H1 (cell line): Measurements from ENCODE around the gene CDK5RAP2. TPM values are rescaled to one million over a fixed set of nuclear protein-coding genes. Genes with fewer than 3 reads are reported as not detected.

Source experiments
- CTCF ChIA-PET: fragments of 300-600 bp; sonication (Branson Sonifier 250); formaldehyde crosslinking; loops from one replicate; lab custom pipeline; 2021; ENCODE audit not compliant: partially characterized antibody; lab: Charles Lee
- POLR2A ChIA-PET: fragments of 300-600 bp; sonication (Branson Sonifier 250); formaldehyde crosslinking; loops from one replicate; lab custom pipeline; 2021; ENCODE audit warnings: inconsistent platforms; ENCODE audit not compliant: partially characterized antibody; lab: Charles Lee
- DNase-seq, 2 experiments: peaks; one replicate each; pipeline versions ENCODE4 v3.0.0 to v3.0.0-alpha.2; 2010 to 2022; ENCODE audit warnings: low spot score in 2 of 2, low read depth in 1 of 2, mixed read lengths in 1 of 2
- FAIRE-seq: peaks from 2 replicates; lab custom pipeline; 2011; peaks lifted over from hg19 to GRCh38; lab: Jason Lieb, UNC
- H2AFZ ChIP-seq: 2 replicates; pipeline ENCODE4 v1.8.1; 2012; ENCODE audit warnings: low read length, inconsistent platforms
- H2AK5ac ChIP-seq: 2 replicates; pipeline ENCODE4 v1.6.1; 2013; ENCODE audit warnings: low read depth, low read length
- H2BK120ac ChIP-seq: replicated peaks from 2 replicates; pipeline ENCODE3; 2013; ENCODE audit warnings: low read depth, low read length, inconsistent platforms
- H2BK12ac ChIP-seq: 2 replicates; pipeline ENCODE4 v1.6.1; 2013; ENCODE audit warnings: low read depth, low read length
- H2BK15ac ChIP-seq: 2 replicates; pipeline ENCODE4 v1.6.1; 2013; ENCODE audit warnings: low read length
- H2BK20ac ChIP-seq: 2 replicates; pipeline ENCODE4 v1.6.1; 2013; ENCODE audit warnings: low read length
- H2BK5ac ChIP-seq: 2 replicates; pipeline ENCODE4 v1.6.1; 2013; ENCODE audit warnings: low read depth, low read length
- H3K14ac ChIP-seq: 2 replicates; pipeline ENCODE4 v1.6.1; 2013; ENCODE audit warnings: inconsistent platforms; ENCODE audit not compliant: insufficient read length
- H3K18ac ChIP-seq: 2 replicates; pipeline ENCODE4 v1.6.1; 2013; ENCODE audit warnings: low read length; ENCODE audit errors: extremely low read depth
- H3K23ac ChIP-seq: 2 replicates; pipeline ENCODE4 v1.6.1; 2013; ENCODE audit warnings: inconsistent platforms; ENCODE audit not compliant: insufficient read length
- H3K23me2 ChIP-seq: 2 replicates; pipeline ENCODE4 v1.6.1; 2013; ENCODE audit warnings: low read depth, low read length
- H3K27ac ChIP-seq: 2 replicates; pipeline ENCODE4 v1.6.1; 2011; ENCODE audit warnings: low read depth, low read length, inconsistent platforms
- H3K27me3 ChIP-seq, 4 experiments: replicated peaks in 1 of 4; 1 replicate in 1 of 4; 2 replicates in 3 of 4; pipeline versions ENCODE4 v1.6.1 to v1.8.1; 2011 to 2013; ENCODE audit warnings: low read length in 3 of 4, mild to moderate bottlenecking in 3 of 4, inconsistent platforms in 2 of 4, mixed read lengths in 2 of 4, moderate library complexity in 1 of 4; ENCODE audit not compliant: control insufficient read depth in 3 of 4, insufficient read depth in 3 of 4; ENCODE audit errors: extremely low read depth in 1 of 4
- H3K36me3 ChIP-seq, 4 experiments: 2 replicates each; pipeline versions ENCODE4 v1.6.1 to v1.8.1; 2011 to 2013; ENCODE audit warnings: mild to moderate bottlenecking in 4 of 4, low read length in 3 of 4, moderate library complexity in 2 of 4, control low read depth in 1 of 4, inconsistent platforms in 1 of 4; ENCODE audit not compliant: insufficient read depth in 4 of 4, control insufficient read depth in 2 of 4
- H3K4ac ChIP-seq: replicated peaks from 2 replicates; pipeline ENCODE3; 2013; ENCODE audit warnings: low read length, low read depth, mixed read lengths, inconsistent platforms; ENCODE audit not compliant: insufficient read length
- H3K4me1 ChIP-seq, 4 experiments: replicated peaks in 1 of 4; 1 replicate in 1 of 4; 2 replicates in 3 of 4; pipeline versions ENCODE4 v1.6.1 to v1.8.1; 2011 to 2013; ENCODE audit warnings: low read length in 3 of 4, inconsistent platforms in 2 of 4, mixed read lengths in 1 of 4; ENCODE audit not compliant: insufficient read depth in 4 of 4, control insufficient read depth in 3 of 4
- H3K4me2 ChIP-seq, 2 experiments: 2 replicates each; pipeline versions ENCODE4 v1.6.1 to v1.8.1; 2011 to 2013; ENCODE audit warnings: low read depth in 2 of 2, low read length in 2 of 2, control low read depth in 1 of 2, inconsistent platforms in 1 of 2, mild to moderate bottlenecking in 1 of 2; ENCODE audit not compliant: insufficient read depth in 1 of 2
- H3K4me3 ChIP-seq, 4 experiments: fragments of 200-600, 300-600 bp in 1 of 4; sonication (generic), shearing (Covaris generic), sonication (Bioruptor Twin) in 1 of 4; 2 replicates each; pipeline versions ENCODE4 v1.5.1 to v1.8.1; 2011 to 2016; ENCODE audit warnings: low read length in 4 of 4, low read depth in 3 of 4, control low read depth in 2 of 4, inconsistent platforms in 2 of 4, mild to moderate bottlenecking in 2 of 4, mixed read lengths in 1 of 4, moderate library complexity in 1 of 4; ENCODE audit not compliant: insufficient read depth in 2 of 4; ENCODE audit errors: extremely low read depth in 1 of 4
- H3K56ac ChIP-seq: replicated peaks from 2 replicates; pipeline ENCODE3; 2013; ENCODE audit warnings: low read depth, mild to moderate bottlenecking, mixed read lengths, low read length, inconsistent platforms; ENCODE audit not compliant: insufficient read length
- H3K79me1 ChIP-seq: 2 replicates; pipeline ENCODE4 v1.6.1; 2013; ENCODE audit warnings: low read depth, low read length, control low read depth
- H3K79me2 ChIP-seq, 2 experiments: 2 replicates each; pipeline versions ENCODE4 v1.6.1 to v1.8.1; 2012 to 2013; ENCODE audit warnings: low read length in 2 of 2, mild to moderate bottlenecking in 2 of 2, inconsistent platforms in 1 of 2; ENCODE audit not compliant: insufficient read depth in 2 of 2, control insufficient read depth in 1 of 2
- H3K9ac ChIP-seq, 4 experiments: replicated peaks in 1 of 4; 1 replicate in 1 of 4; 2 replicates in 3 of 4; pipeline versions ENCODE4 v1.6.1 to v1.8.1; 2011 to 2013; ENCODE audit warnings: low read depth in 3 of 4, low read length in 3 of 4, control low read depth in 2 of 4, mild to moderate bottlenecking in 2 of 4, moderate library complexity in 2 of 4, inconsistent platforms in 1 of 4; ENCODE audit errors: extremely low read depth in 1 of 4
- H3K9me3 ChIP-seq, 2 experiments: 2 replicates each; pipeline versions ENCODE4 v1.6.1 to v1.8.1; 2012 to 2013; ENCODE audit warnings: mild to moderate bottlenecking in 2 of 2, moderate library complexity in 2 of 2, control low read depth in 1 of 2, inconsistent platforms in 1 of 2, low read depth in 1 of 2, low read length in 1 of 2, mixed read lengths in 1 of 2; ENCODE audit not compliant: insufficient read depth in 2 of 2
- H4K20me1 ChIP-seq, 2 experiments: replicated peaks in 1 of 2; 2 replicates each; pipeline versions ENCODE3 to v1.8.1; 2011 to 2013; ENCODE audit warnings: inconsistent platforms in 2 of 2, low read length in 2 of 2, mild to moderate bottlenecking in 1 of 2; ENCODE audit not compliant: insufficient read depth in 2 of 2, control insufficient read depth in 1 of 2
- H4K5ac ChIP-seq: 2 replicates; pipeline ENCODE4 v1.6.1; 2013; ENCODE audit warnings: low read length, low read depth, mixed read lengths, inconsistent platforms; ENCODE audit not compliant: insufficient read length
- H4K8ac ChIP-seq: 2 replicates; pipeline ENCODE4 v1.8.0; 2013; ENCODE audit warnings: mild to moderate bottlenecking, moderate library complexity, low read length, inconsistent platforms; ENCODE audit not compliant: insufficient read depth; ENCODE audit errors: extremely low read depth
- H4K91ac ChIP-seq: replicated peaks from 2 replicates; pipeline ENCODE3; 2013; ENCODE audit warnings: low read length, mixed read lengths, inconsistent platforms; ENCODE audit not compliant: insufficient read length
- CBX5 ChIP-seq: fragments of 300-800, 300-1000 bp; sonication (generic); IDR thresholded peaks from 2 replicates; pipeline ENCODE4 v1.7.1; 2016; ENCODE audit warnings: antibody characterized with exemption, low read length, low read depth
- PHF8 ChIP-seq: fragments of 200-600 bp; sonication (generic); conservative IDR thresholded peaks from 2 replicates; pipeline ENCODE4 v1.7.1; 2012; ENCODE audit warnings: low read depth, mild to moderate bottlenecking, inconsistent platforms, low read length, moderate library complexity
- SIN3A ChIP-seq, 2 experiments: IDR thresholded peaks in 1 of 2; conservative IDR thresholded peaks in 1 of 2; 2 replicates each; pipeline ENCODE4 v1.6.1; 2011 to 2012; ENCODE audit warnings: low read length in 2 of 2, improper control_type of control experiment in 1 of 2, low read depth in 1 of 2, mild to moderate bottlenecking in 1 of 2
- SUZ12 ChIP-seq: fragments of 200-600 bp; sonication (generic); IDR thresholded peaks from 2 replicates; pipeline ENCODE4 v1.6.1; 2012; ENCODE audit warnings: mild to moderate bottlenecking, inconsistent platforms, low read length, moderate library complexity, mixed read lengths
- WGBS, 2 experiments: shearing (Covaris generic) in 1 of 2; methylation state at CpG; one replicate each; pipeline versions ENCODE4 v1.1.6 to v1.1.7; 2013 to 2015; ENCODE audit warnings: low lambda C conversion rate in 2 of 2, mixed read lengths in 2 of 2, inconsistent platforms in 1 of 2, low coverage in 1 of 2, missing lambda C conversion rate in 1 of 2; ENCODE audit not compliant: insufficient replicate concordance in 2 of 2, insufficient coverage in 1 of 2, insufficient read length in 1 of 2; ENCODE audit errors: extremely low coverage in 1 of 2, missing lambda C conversion rate in 1 of 2; 5-methylcytosine and 5-hydroxymethylcytosine counted together
- polyA plus RNA-seq, 7 experiments: library from polyadenylated mRNA; depleted of rRNA in 3 of 7; stranded (reverse) in 5 of 7; unstranded in 2 of 7; fragments of >200 nt in 5 of 7; fragments of 200-250 nt in 2 of 7; gene quantifications; 1 replicate in 5 of 7; 2 replicates in 1 of 7; 4 replicates in 1 of 7; pipeline versions ENCODE4 v1.2.1 to v1.2.3, GENCODE V29; 2011 to 2013; ENCODE audit warnings: missing spikeins in 2 of 7, mixed read lengths in 2 of 7
- total RNA-seq: library from RNA; stranded (reverse); fragmentation: NEBNext Ultra II Directional; extraction: Animal tissue kit (Norgen Biotek cat#: 25700); gene quantifications from 2 replicates; pipeline ENCODE4 v1.2.1, GENCODE V29; 2021
- TF ChIP-seq, protein P1 (sequence below): IDR thresholded peaks from 2 replicates; pipeline ENCODE4 v1.6.1; 2011; ENCODE audit warnings: low read length, improper control_type of control experiment

The CDK5RAP2 gene
- total and polyA plus RNA-seq, 2 of the 8 experiments (the other 6 are each of a cell fraction or from before 2014, with no cell fraction given) = 19.8 to 49.4 TPM

DNA sequence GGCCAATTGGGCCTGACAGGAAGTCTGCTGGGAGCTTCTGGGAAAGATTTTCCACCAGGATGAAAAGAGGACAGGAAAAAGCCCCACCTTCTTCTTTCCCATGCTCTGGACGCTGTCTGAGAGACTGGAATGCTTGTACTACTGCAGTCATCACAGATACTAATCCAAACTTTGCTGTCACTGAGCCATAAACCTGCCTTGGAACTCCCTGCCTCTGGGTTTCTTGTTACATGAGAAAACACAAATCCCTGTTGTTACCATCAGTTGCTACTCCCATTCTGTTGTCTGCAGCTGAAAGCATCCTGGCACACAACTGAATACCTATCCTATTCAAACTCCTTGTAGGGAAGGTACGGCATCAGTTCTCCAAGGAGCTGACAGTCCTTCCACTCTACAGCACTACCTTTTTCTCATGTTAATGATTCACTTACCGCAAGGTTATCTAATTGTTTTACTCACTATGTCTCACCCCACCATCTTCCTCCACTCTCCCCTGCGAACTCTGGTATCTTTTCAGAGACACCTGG is 167.5 kb downstream of the CDK5RAP2 start:
- Histone ChIP-seq H4K91ac (no peak overlapping the region), H2BK15ac (no peak overlapping the region), H3K4me1 (peaks cover 9 to 30% (median 27%) of the 10 kb centered on the region in 4 experiments; a peak in 6 of 7 replicates), H3K27ac (peak overlapping the region; percentile 81), H4K20me1 (no peaks in the 10 kb centered on the region), H3K9me3 (no peaks in the 10 kb centered on the region), H4K8ac (no peak overlapping the region), H2BK5ac (no peak overlapping the region), H3K23ac (no peak overlapping the region), H3K18ac (no peak overlapping the region; the same call in 1 of the 2 replicates), H2BK120ac (no peak overlapping the region), H3K4me3 (peak overlapping the region in 1 of 4 experiments; percentile 28; a peak in 3 of 8 replicates), H3K79me1 (no peaks in the 10 kb centered on the region), H3K9ac (peak overlapping the region in 1 of 4 experiments; percentile 17; a peak in 1 of 7 replicates), H3K79me2 (no peaks in the 10 kb centered on the region), H3K36me3 (peaks cover 2 to 36% (median 23%) of the 10 kb centered on the region in 4 experiments), H3K27me3 (no peaks in the 10 kb centered on the region), H2AFZ (no peak overlapping the region), H2AK5ac (no peak overlapping the region), H2BK12ac (no peak overlapping the region), H3K4ac (no peak overlapping the region), H2BK20ac (no peak overlapping the region), H3K14ac (no peak overlapping the region), H3K23me2 (peaks cover 1% of the 10 kb centered on the region; the same call in 1 of the 2 replicates), H3K4me2 (peak overlapping the region; percentile 55 to 66), H4K5ac (no peak overlapping the region), H3K56ac (no peak overlapping the region)
- 42% methylated on average over 4 of the region's 4 CpGs; no CpG with 5 or more reads in 1 of the 2 experiments for WGBS, 2 experiments
- TF ChIP-seq, protein P1, sequence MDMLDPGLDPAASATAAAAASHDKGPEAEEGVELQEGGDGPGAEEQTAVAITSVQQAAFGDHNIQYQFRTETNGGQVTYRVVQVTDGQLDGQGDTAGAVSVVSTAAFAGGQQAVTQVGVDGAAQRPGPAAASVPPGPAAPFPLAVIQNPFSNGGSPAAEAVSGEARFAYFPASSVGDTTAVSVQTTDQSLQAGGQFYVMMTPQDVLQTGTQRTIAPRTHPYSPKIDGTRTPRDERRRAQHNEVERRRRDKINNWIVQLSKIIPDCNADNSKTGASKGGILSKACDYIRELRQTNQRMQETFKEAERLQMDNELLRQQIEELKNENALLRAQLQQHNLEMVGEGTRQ = peak; percentile 76
- TF ChIP-seq SIN3A (conservative IDR thresholded peaks at IDR 0.05 in 1 of 2, IDR thresholded peaks at IDR 0.05 in 1 of 2; ENCODE audit: low read depth in 1 of 2, low read length in 2 of 2) = 0 out of 4 replicates have a peak, but pooled peaks of 1 of the 2 experiments have one; percentile 38
- no peak for TF ChIP-seq PHF8
- no peak for TF ChIP-seq CBX5
- TF ChIP-seq SUZ12 = no peak
- POLR2A ChIA-PET = interaction anchor here (0.9 to 1.8 kb wide), 4 partner anchors 9 to 117 kb away, joined by 3 to 8 read pairs (median 4); no protein-coding TSS in a partner anchor
- DNase-seq (peak in 1 of 2 experiments; percentile 47), FAIRE-seq (peak; percentile 72)
- CTCF ChIA-PET = interaction anchor here (0.8 to 6.4 kb wide), 2 partner anchors 9 to 26 kb away, joined by 3 to 40 read pairs; no protein-coding TSS in a partner anchor
